Natural killer cell (primary cell): Measurements from ENCODE around the gene TENM3. TPM values are rescaled to one million over a fixed set of nuclear protein-coding genes. Genes with fewer than 3 reads are reported as not detected.

Experiments
- ATAC-seq, 3 donors: fragments of 150-1000 bp in 2 of 3; fragments of 200-7000 bp in 1 of 3; cut with Tn5 transposase; 1 replicate in 1 of 3; 2 replicates in 2 of 3; pipeline ENCODE4 v1.10.0; 2021; ENCODE audit warnings: mild to moderate bottlenecking in 2 of 3, moderate library complexity in 2 of 3
- DNase-seq, 2 donors: peaks; one replicate each; pipeline versions ENCODE4 v3.0.0 to v3.0.0-alpha.2; 2013 to 2021; ENCODE audit warnings: mixed read lengths in 1 of 2
- H3K27ac ChIP-seq: one replicate; pipeline ENCODE4 v1.5.1; 2013; ENCODE audit warnings: mild to moderate bottlenecking, low read length
- H3K27me3 ChIP-seq: one replicate; pipeline ENCODE4 v1.6.1; 2013; ENCODE audit warnings: low read length; ENCODE audit not compliant: control insufficient read depth, insufficient read depth
- H3K36me3 ChIP-seq: one replicate; pipeline ENCODE4 v1.6.1; 2013; ENCODE audit warnings: low read length; ENCODE audit not compliant: control insufficient read depth, insufficient read depth
- H3K4me1 ChIP-seq: one replicate; pipeline ENCODE4 v1.6.1; 2013; ENCODE audit warnings: low read length; ENCODE audit not compliant: control insufficient read depth, insufficient read depth
- H3K4me3 ChIP-seq: one replicate; pipeline ENCODE4 v1.5.1; 2013; ENCODE audit warnings: low read length
- H3K9me3 ChIP-seq: one replicate; pipeline ENCODE4 v1.6.1; 2013; ENCODE audit warnings: low read length; ENCODE audit not compliant: control insufficient read depth, insufficient read depth
- H3K27ac Mint-ChIP-seq, 2 donors: one replicate each; pipeline ENCODE4 v1.8.0; 2022; ENCODE audit warnings: mild to moderate bottlenecking in 2 of 2, mixed read lengths in 2 of 2, moderate library complexity in 1 of 2
- H3K27me3 Mint-ChIP-seq, 2 donors: one replicate each; pipeline ENCODE4 v1.8.0; 2022; ENCODE audit warnings: low read depth in 2 of 2, mixed read lengths in 2 of 2
- H3K36me3 Mint-ChIP-seq: one replicate; pipeline ENCODE4 v1.8.0; 2022; ENCODE audit warnings: mixed read lengths
- H3K4me1 Mint-ChIP-seq, 2 donors: one replicate each; pipeline ENCODE4 v1.8.0; 2022; ENCODE audit warnings: mixed read lengths in 2 of 2
- H3K4me3 Mint-ChIP-seq: one replicate; pipeline ENCODE4 v1.8.0; 2022; ENCODE audit warnings: mild to moderate bottlenecking, moderate library complexity, mixed read lengths
- H3K9me3 Mint-ChIP-seq, 2 donors: one replicate each; pipeline ENCODE4 v1.8.0; 2022; ENCODE audit warnings: mixed read lengths in 2 of 2
- CTCF ChIP-seq: fragments of 200-600 bp; IDR thresholded peaks from one replicate; pipeline ENCODE4 v1.8.0; 2022; ENCODE audit warnings: antibody characterized with exemption
- WGBS: methylation state at CpG from one replicate; pipeline ENCODE4 v1.1.7; 2013; ENCODE audit warnings: missing lambda C conversion rate; ENCODE audit not compliant: insufficient coverage; 5-methylcytosine and 5-hydroxymethylcytosine counted together
- intact Hi-C: fragments of 100-400 bp; cut with micrococcal nuclease; formaldehyde crosslinking; loops from one replicate; pipeline ENCODE4 v1.14.2; 2022
- total RNA-seq, 4 donors: library from RNA; stranded (reverse); fragments of 120-200 nt in 1 of 4; gene quantifications; one replicate each; pipeline versions ENCODE4 v1.2.3 to v1.2.4, GENCODE V29; 2013 to 2022

Gene TENM3
- total RNA-seq, 3 donors from 2014 or later (not counting 1 experiment from before 2014, with no cell fraction given) = not detected

GRCh38 chr4:182538031-182538430, 294.8 kb downstream of the TENM3 start:
- Histone ChIP-seq H3K9me3 (no peaks in the 10 kb centered on the region), H3K4me1 (no peaks in the 10 kb centered on the region), H3K36me3 (no peaks in the 10 kb centered on the region), H3K27ac (no peak overlapping the region), H3K27me3 (no peaks in the 10 kb centered on the region), H3K4me3 (no peak overlapping the region)
- Mint-ChIP-seq H3K4me3 (no peak overlapping the region), H3K4me1 (no peaks in the 10 kb centered on the region), H3K27ac (no peak overlapping the region), H3K27me3 (no peaks in the 10 kb centered on the region), H3K36me3 (no peaks in the 10 kb centered on the region), H3K9me3 (no peaks in the 10 kb centered on the region)
- no peak for TF ChIP-seq CTCF
- intact Hi-C loops = no loop called here
- WGBS = 82% methylated on average over 3 of the region's 4 CpGs
- ATAC-seq (no peak), DNase-seq (no peak)

GRCh38 chr4:182540496-182540895, 297.3 kb downstream of the TENM3 start:
- DNase-seq = no peak
- no peaks in the 10 kb centered on the region for H3K27me3 Mint-ChIP-seq
- H3K4me1 Mint-ChIP-seq = no peaks in the 10 kb centered on the region
- no peaks in the 10 kb centered on the region for H3K9me3 Mint-ChIP-seq
- 89% methylated on average over 8 of the region's 8 CpGs for WGBS
- intact Hi-C loops = no loop called here
- H3K27ac Mint-ChIP-seq = no peak overlapping the region
- Histone ChIP-seq H3K27me3 (no peaks in the 10 kb centered on the region), H3K4me3 (no peak overlapping the region), H3K36me3 (no peaks in the 10 kb centered on the region), H3K4me1 (no peaks in the 10 kb centered on the region), H3K27ac (no peak overlapping the region), H3K9me3 (no peaks in the 10 kb centered on the region)
- ATAC-seq = no peak
- no peak for TF ChIP-seq CTCF
- no peak overlapping the region for H3K4me3 Mint-ChIP-seq
- H3K36me3 Mint-ChIP-seq = no peaks in the 10 kb centered on the region

GRCh38 chr4:182547435-182547834, 304.2 kb downstream of the TENM3 start:
- intact Hi-C loops = no loop called here
- Mint-ChIP-seq H3K27ac (no peak overlapping the region), H3K27me3 (no peaks in the 10 kb centered on the region), H3K4me3 (no peak overlapping the region), H3K36me3 (no peaks in the 10 kb centered on the region), H3K9me3 (no peaks in the 10 kb centered on the region), H3K4me1 (no peaks in the 10 kb centered on the region)
- TF ChIP-seq CTCF = no peak
- no peaks in the 10 kb centered on the region for H3K36me3 ChIP-seq
- no peaks in the 10 kb centered on the region for H3K9me3 ChIP-seq
- WGBS = 81% methylated on average over 4 of the region's 4 CpGs
- H3K27ac ChIP-seq = no peak overlapping the region
- H3K4me3 ChIP-seq = no peak overlapping the region
- ATAC-seq (no peak), DNase-seq (no peak)
- H3K27me3 ChIP-seq = no peaks in the 10 kb centered on the region
- H3K4me1 ChIP-seq = no peaks in the 10 kb centered on the region

- H3K27ac Mint-ChIP-seq = no peak overlapping the region
- Histone ChIP-seq H3K4me1 (no peaks in the 10 kb centered on the region), H3K4me3 (no peak overlapping the region), H3K36me3 (no peaks in the 10 kb centered on the region), H3K27ac (no peak overlapping the region), H3K27me3 (no peaks in the 10 kb centered on the region), H3K9me3 (no peaks in the 10 kb centered on the region)
- H3K4me3 Mint-ChIP-seq = no peak overlapping the region
- WGBS = 78% methylated on average over 6 of the region's 6 CpGs
- TF ChIP-seq CTCF = no peak
- no peaks in the 10 kb centered on the region for H3K4me1 Mint-ChIP-seq
- H3K36me3 Mint-ChIP-seq = no peaks in the 10 kb centered on the region
- no peak for DNase-seq
- no peaks in the 10 kb centered on the region for H3K27me3 Mint-ChIP-seq
- no peak for ATAC-seq
- intact Hi-C loops = no loop called here
- no peaks in the 10 kb centered on the region for H3K9me3 Mint-ChIP-seq
Observed at GRCh38 chr4:182548156-182548555, 305.0 kb downstream of the TENM3 start.
